Cortex of kidney (tissue), 1 donor: ENCODE data around the gene CAV2.

Source experiments
- DNase-seq: peaks from one replicate; lab custom pipeline; 2025; lab: John Stamatoyannopoulos, UW

Gene CAV2

GRCh38 chr7:116495736-116496135 is 3.8 kb upstream of the CAV2 start:
- no peak for DNase-seq

GRCh38 chr7:116496653-116497052 is 2.9 kb upstream of the CAV2 start:
- no peak for DNase-seq

GRCh38 chr7:116497708-116498107 is 1.8 kb upstream of the CAV2 start:
- no peak for DNase-seq

GRCh38 chr7:116500078-116500853 is 728 bp downstream of the CAV2 start:
- no peak for DNase-seq

GRCh38 chr7:116501425-116502167 is 2.1 kb downstream of the CAV2 start:
- no peak for DNase-seq

GRCh38 chr7:116502201-116503096 is 2.9 kb downstream of the CAV2 start:
- DNase-seq = no peak

- DNase-seq = no peak
These were observed 4.3 kb downstream of the CAV2 start for GRCh38 chr7:116503835-116504234.

- DNase-seq = no peak
These were observed 5.7 kb downstream of the CAV2 start for GRCh38 chr7:116505278-116505677.

GRCh38 chr7:116505823-116506222 is 6.3 kb downstream of the CAV2 start:
- no peak for DNase-seq

- DNase-seq = no peak
These were observed 10.5 kb downstream of the CAV2 start for GRCh38 chr7:116509982-116510579.

GRCh38 chr7:116510795-116511194 is 11.3 kb downstream of the CAV2 start:
- no peak for DNase-seq

- DNase-seq = no peak
These were observed 12.3 kb downstream of the CAV2 start for GRCh38 chr7:116511552-116512519.

GRCh38 chr7:116512520-116513188 is 13.1 kb downstream of the CAV2 start:
- DNase-seq = no peak

GRCh38 chr7:116515584-116515983 is 16.0 kb downstream of the CAV2 start:
- no peak for DNase-seq

- DNase-seq = no peak
These were observed 16.8 kb downstream of the CAV2 start for GRCh38 chr7:116516324-116516723.

GRCh38 chr7:116517626-116518025 is 18.1 kb downstream of the CAV2 start:
- DNase-seq = no peak

- no peak for DNase-seq
These were observed 19.4 kb downstream of the CAV2 start for GRCh38 chr7:116518961-116519360.

- no peak for DNase-seq
These were observed 21.6 kb downstream of the CAV2 start for GRCh38 chr7:116521046-116521664.

GRCh38 chr7:116522247-116522646 is 22.7 kb downstream of the CAV2 start:
- DNase-seq = no peak

- no peak for DNase-seq
These were observed 24.7 kb downstream of the CAV2 start for GRCh38 chr7:116524221-116524608.
